Measurements from ENCODE around the gene KXD1.
A peak's percentile ranks its signal among the peaks of the same experiment; 100 is the strongest.

KXD1 gene

GRCh38 chr19:18603958-18604819, 46.5 kb downstream of the KXD1 start:
- no peak for DNase-seq

- DNase-seq, result no peak
Observed at GRCh38 chr19:18604820-18605159, 47.1 kb downstream of the KXD1 start.

- DNase-seq, result no peak
Observed at GRCh38 chr19:18605196-18605545, 47.5 kb downstream of the KXD1 start.

- no peak for DNase-seq
Observed at GRCh38 chr19:18605546-18606280, 48.0 kb downstream of the KXD1 start.

- DNase-seq, result no peak
Observed at GRCh38 chr19:18606281-18607225, 48.9 kb downstream of the KXD1 start, which contains the start of gene CRLF1. CRLF1 (minus strand) TSS chr19:18606799; CDS start chr19:18606656, 143 bp downstream.

- DNase-seq, result no peak
Observed at GRCh38 chr19:18607226-18608101, 49.8 kb downstream of the KXD1 start.

GRCh38 chr19:18608102-18608804, 50.6 kb downstream of the KXD1 start:
- DNase-seq, result no peak

- DNase-seq, result no peak
Observed at GRCh38 chr19:18608805-18609716, 51.4 kb downstream of the KXD1 start.

GRCh38 chr19:18609717-18610051, 52.0 kb downstream of the KXD1 start:
- DNase-seq, result no peak

- DNase-seq, result no peak
Observed at GRCh38 chr19:18610245-18610555, 52.5 kb downstream of the KXD1 start.

- DNase-seq, result no peak
Observed at GRCh38 chr19:18610556-18611326, 53.1 kb downstream of the KXD1 start.

- no peak for DNase-seq
Observed at GRCh38 chr19:18611327-18612050, 53.8 kb downstream of the KXD1 start.

- DNase-seq, result no peak
Observed at GRCh38 chr19:18612051-18612771, 54.5 kb downstream of the KXD1 start.

- peak; percentile 27 for DNase-seq
Observed at GRCh38 chr19:18612772-18613588, 55.3 kb downstream of the KXD1 start, which contains the start of gene TMEM59L. TMEM59L (plus strand) TSS chr19:18612870; CDS start chr19:18612959, 89 bp downstream.

GRCh38 chr19:18613589-18614234, 56.0 kb downstream of the KXD1 start:
- DNase-seq, result no peak

- no peak for DNase-seq
Observed at GRCh38 chr19:18616023-18616422, 58.4 kb downstream of the KXD1 start.

- DNase-seq, result no peak
Observed at GRCh38 chr19:18617562-18617961, 59.9 kb downstream of the KXD1 start.

All from CD4-positive, alpha-beta T cell treated with Interleukin-4 for 4 hours (primary cell).